NCI-H1092 treated with DMSO at 0.1 percent for 48 hours (cell line): ENCODE data around the gene LARP4B.
"Not testable (repeated sequence)": the region's sequence is repeated elsewhere in the genome, so short reads cannot be mapped to it uniquely, and the experiment has no call there.

ENCODE experiments used
- DNase-seq: peaks from one replicate; lab custom pipeline; 2025; lab: John Stamatoyannopoulos, UW

Gene LARP4B

DNA sequence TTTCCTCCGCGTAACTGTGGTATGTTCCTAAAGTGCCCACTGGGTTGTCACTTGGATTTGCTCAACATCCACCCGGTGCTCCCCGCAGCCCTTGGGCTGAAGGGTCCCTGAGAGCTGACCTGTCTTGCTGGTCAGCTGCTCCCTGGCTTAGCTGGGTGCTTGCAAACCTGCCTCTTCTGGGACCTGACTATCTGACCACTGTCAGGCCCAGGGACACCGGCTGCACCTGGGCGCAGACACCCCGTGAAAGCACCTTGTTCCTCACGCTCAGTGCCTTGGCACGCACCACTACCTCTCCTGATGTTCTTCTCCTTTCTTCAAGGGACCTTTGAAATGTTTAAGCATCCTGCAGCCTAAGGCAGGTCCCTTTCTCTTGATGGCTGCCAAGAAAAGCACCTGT is 26.6 kb upstream of the LARP4B start:
- DNase-seq = no peak

DNA sequence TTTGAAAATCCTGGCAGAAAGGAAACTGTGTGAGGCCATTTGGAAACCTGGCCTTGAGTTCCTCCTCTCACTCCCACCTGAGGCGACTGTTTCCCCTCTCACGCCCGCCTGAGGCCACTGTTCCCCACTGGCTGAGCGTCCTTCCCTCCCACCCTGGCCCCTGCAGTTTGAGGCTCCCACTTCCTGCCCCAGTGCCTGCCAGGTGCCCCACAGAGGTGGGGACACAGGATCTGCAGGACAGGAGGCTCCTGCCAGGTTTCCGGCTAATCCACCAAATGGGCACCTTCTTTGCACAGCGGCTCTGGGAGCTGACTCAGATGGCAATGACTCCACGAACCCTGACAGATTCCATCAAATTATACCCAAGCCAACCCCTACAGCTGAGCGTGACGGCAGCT is 24.3 kb upstream of the LARP4B start:
- no peak for DNase-seq

DNA sequence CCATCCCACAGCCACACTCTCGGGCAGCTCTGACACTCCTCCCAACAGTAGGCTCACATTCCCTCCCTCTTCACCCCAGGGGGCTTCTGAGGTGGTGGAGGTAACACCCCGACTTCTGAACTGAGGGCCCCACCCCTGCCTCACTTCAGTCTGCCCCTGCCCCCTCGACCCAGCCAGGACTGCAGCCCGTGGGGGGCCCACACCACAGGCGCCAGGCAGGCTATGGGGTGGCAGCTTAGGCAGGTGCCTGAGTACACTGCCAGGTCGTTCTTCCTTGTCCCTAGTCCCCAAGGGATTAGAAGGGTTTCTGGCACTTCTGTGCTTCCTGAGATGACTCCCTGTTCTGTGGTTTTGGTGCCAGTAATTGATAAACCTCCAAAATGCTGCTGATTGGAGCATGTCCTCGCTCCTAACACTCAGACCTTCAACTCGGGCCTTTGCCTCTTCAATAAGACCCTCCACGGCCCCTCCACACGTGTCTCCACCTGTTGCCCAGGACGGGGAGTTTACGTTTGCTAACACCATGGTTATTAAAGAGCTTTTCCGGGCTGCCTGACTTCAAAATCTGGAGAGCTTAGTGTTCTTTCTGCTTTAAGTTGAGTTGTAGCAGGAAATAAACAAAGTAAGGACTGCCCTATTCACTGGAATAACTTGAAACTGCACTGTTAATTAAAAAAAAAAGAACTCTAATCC is 23.8 kb upstream of the LARP4B start:
- no peak for DNase-seq

DNA sequence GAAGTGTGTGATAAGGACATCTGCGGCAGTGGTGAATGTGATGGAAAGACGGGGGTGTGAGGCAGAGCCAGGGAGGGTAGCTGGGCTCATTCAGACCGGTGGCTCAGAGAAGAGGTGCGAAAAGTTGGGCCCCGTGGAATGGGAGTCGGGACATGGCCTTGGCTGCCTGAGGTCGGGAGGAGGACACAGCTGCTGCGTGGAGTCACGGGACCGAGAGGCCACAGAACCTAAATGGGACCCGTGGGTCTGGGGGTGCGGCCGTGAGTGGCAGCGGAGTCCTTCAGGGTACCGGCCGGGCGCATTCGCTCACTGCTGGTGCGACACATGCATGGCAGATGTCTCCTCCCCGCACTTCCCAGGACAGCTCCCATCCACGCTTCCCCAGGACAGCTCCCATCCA is 22.9 kb upstream of the LARP4B start:
- no peak for DNase-seq

DNA sequence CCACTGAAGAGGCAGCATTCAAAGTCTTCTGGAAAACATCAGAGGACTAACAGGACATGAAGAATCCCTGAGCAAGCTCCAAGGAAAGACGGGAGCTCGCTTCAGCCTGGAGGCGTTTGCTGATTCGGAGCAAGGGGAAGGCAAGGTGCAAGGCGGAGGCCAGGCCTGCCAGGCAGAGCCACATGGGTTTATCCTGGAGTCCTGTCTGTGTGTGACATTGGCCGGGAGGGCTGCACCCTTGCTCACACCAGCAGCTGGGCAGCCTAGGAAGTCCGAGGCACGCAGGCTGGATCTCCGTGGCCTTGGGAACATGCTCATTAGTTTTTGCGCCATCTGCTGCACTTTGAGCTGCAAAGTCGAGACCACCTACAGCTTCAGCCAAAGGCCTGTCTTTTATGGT is 22.3 kb upstream of the LARP4B start:
- no peak for DNase-seq

DNA sequence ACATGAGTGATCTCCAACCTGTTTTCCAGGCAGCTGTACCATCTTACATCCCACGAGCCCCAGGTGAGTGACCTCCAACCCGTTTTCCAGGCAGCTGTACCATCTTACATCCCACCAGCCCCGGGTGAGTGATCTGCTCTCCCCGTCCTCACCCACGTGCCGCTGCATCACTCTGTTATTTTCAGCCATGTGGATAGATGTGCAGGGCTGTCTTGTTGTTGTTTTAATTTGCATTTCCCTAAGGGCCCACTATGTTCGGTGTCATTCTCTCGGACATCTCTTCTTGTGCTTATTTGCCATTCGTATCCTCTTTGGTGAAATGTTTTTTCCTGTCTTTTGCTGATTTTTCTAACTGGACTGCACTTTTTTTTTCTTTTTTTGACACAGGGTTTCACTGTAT is 17.9 kb upstream of the LARP4B start:
- DNase-seq = no peak

DNA sequence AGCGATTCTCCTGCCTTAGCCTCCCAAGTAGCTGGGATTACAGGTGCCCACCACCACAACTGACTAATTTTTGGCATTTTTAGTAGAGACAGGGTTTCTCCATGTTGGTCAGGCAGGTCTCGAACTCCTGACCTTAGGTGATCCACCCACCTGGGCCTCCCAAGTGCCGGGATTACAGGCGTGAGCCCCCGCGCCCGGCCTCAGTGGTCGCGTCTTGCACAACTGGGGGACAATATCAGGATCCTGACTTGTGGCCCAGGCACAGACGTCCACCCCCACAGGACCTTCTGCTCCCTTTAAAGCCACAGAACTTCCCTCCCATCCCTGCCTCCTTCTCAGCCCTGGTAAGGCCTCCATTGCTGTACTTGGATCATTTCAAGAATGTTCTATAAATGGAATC is 16.8 kb upstream of the LARP4B start:
- no peak for DNase-seq

DNA sequence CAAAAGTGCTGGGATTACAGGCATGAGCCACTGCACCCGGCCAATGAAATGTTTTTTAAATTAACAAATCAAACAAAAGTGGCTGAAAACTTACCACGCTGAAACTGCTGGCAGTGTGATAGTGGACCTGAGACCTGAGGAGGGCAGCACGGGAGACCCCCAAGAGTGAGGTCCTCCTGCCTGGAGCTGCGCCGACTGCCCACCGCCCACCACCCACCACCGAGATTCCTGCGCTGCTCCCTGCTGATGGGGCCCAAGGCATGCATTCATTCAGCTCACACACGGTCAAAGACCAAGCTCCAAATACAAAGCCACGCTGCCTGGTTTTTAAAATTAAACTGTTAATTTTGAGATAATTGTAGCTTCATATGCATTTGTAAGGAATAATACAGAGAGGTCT is 16.4 kb upstream of the LARP4B start:
- DNase-seq = no peak

DNA sequence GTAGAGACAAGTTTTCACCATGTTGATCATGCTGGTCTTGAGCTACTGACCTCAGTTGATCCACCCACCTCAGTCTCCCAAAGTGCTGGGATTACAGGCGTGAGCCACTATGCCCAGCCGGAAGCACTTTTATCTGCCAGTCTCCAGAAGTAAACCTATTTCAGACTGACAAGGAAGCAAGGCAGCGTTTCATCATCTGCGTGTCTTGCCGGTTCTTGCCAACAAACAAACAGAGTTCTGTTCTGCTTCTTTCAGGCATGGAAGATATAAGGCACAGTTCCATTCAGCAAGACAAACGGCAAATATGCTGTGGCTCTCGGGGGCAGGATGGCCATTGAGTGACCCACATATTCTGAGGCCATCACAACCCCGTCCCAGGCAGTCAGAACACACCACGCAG is 15.5 kb upstream of the LARP4B start:
- DNase-seq = no peak

DNA sequence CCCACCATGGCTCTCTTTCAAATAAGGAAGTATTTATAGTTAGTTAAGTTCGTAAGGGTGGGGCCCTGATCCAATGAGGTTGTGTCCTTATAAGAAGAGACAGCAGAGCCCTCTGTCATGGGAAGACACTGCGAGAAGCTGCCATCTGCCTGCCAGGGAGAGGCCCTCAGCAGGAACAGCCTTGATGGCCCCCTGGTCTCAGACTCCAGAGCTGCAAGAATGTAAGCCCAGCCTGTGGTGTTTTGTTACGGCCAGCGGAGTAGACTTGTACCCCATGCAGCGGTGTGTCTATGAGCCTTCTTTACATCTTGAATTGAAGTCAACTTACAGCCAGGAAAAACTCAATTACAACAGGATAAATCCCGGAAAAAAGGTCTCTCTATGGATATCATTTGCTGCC is 14.3 kb upstream of the LARP4B start:
- no peak for DNase-seq

DNA sequence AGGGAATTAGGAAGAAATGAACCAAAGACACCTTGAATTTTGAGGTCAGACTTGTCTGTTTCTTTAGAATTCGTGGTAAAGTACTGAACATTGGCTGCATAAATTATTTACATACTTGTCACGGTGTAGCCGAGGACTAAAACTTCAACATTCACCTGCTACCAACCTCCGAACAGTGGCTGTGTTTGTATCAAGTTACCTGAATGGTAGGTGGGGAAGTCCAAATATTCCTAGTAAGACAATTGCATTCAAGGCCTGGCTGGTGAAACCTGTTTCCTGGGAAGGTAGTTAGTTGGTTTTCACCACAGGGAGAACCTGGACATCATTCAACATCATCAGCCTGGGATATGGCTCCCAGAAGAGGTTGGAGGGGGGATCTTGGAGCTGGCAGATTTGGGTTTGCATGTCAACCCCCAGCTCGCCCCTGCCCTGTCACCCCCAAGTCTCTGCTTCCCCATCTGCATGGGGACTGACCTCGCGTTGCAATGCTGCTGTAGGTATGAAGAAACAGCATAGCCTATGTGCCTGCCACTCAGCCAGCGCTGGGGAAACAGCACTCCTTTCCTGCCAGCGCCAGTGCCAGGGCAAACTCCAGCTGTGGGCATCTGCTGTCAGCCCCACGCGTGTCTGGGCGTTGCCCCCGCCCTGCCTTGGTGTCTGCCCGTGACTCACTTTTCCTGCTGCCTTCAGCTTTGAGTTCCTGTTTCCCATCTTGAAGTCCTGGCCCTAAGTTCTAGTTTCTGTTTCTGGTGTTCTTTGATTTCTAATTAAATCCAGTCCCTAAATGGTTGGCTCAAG is 12.7 kb upstream of the LARP4B start:
- DNase-seq = no peak

DNA sequence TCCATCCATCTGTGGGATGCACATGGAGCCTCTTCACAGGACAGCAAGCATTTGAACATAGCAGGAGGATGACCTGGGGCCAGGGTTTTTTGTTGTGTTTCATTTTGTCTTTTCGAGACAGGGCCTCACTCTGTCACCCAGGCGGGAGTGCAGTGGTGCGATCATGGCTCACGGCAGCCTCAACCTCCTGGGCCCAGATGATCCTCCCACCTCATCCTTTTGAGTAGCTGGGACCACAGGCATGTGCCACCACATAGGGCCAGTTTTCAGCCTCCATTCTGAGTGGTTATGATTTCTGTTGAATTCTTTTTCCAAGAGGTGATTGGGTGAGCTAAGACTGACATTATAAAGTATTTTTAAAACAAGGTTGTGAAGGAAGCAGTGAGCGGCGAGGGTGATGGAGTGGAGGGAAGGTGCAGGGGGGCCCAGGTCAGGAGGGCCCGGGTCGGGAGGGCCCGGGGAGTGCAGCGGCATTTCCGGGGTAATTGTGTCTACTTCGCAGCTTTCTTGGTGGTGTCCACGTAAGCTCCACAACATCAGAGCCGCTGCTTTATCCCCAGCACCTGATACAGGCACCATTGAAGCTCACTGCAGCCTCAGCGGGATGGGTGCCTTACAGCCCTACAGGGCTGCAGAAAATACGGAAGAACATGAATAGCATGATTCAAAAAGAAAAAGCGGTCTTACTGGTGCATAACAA is 12.0 kb upstream of the LARP4B start:
- no peak for DNase-seq

DNA sequence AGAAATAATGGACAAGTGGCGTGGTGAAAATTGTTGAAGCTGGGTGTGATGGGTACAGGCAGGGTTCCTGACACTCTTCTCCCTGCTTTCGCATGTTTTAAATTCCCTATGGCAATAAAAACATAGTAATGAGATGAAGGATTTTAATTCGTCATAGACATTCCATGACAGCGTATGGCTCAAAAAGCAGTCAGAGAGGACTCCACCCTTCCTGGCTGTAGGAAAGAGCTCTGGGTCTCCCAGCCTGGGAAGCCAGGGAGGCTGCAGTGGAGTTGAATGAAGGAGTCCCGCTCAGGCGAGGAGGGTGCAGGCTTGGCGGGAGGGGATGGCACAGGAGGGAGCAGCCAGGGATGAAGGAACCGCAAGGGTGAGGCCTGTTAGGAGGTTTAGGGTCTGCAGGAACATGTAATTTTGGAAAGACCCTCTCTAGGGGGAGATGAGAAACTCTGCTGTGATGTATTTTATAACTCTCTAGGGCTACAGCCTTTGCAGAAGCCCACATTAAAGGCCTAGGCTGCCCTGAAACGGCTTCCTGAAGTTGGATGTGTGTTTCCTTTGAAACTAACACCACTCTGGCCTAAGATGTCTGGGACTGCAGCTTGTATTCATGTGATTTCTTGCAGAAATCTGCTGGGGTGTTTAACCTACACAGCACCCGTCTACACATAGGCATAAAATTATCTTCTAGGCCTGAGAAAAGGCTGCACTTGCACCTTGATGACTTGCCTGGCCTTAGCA is 7.6 kb upstream of the LARP4B start:
- no peak for DNase-seq

DNA sequence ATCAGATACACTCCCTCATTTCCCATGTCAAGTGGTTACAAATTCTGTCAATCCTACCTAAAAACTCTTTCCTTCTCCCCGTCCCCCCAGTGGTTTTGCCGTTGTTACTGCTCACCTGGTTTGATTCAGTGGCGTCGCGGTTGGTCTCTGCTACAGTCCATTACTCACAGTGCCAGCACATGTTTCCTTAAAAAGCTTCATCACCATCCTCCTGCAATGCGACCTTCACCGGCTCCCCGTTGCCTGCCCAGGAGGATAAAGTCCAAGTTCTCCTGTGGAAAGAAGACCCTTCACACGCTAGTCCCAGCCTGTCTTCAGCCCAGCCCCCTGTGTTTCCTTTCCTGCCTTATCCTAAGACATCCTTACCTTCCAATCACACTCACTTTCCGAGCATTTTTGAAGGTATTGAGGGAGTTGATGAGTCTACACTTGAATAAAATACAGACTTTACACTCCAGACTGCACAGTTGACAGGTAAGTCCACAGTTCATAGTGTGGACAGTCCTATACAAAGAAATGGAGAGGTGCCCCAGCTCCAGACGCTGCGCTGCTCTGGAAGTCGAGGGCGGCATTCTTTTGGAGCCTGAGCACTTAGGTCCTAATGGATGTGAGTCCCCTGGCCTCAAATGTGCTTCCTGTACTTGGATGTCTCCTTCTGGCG is 3.4 kb upstream of the LARP4B start:
- DNase-seq = no peak

DNA sequence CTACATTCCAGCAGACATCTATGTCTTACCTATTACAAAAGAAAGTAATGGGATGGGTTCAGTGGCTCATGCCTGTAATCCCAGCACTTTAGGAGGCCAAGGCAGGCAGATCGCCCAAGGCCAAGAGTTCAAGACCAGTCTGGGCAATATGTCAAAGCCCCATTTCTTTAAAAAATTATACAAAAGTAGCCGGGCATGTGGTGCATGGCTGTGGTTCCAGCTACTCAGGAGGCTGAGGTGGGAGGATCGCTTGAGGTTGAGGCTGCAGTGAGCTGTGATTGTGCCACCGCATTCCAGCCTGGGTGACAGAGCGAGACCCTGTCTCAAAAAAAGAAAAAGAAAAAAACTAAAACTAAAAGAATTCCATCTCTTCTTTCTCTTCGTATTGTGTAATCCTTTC is 2.7 kb upstream of the LARP4B start:
- DNase-seq = not testable (repeated sequence)

DNA sequence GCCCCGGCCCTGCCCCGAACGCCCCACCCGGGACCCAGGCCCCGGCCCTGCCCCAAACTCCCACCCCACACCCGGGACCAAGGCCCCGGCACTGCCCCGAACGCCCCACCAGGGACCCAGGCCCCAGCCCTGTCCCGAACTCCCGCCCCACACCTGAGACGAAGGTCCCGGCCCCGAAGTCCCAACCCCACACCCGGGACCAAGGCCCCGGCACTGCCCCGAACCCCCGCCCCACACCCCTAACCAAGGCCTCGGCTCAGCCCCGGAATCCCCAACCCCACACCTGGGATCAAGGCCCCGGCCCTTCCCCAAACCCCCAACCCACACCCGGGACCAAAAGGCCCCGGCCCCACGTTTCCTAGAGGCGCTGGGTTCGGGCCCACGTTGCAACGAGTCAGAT is 1.1 kb upstream of the LARP4B start:
- DNase-seq = no peak

DNA sequence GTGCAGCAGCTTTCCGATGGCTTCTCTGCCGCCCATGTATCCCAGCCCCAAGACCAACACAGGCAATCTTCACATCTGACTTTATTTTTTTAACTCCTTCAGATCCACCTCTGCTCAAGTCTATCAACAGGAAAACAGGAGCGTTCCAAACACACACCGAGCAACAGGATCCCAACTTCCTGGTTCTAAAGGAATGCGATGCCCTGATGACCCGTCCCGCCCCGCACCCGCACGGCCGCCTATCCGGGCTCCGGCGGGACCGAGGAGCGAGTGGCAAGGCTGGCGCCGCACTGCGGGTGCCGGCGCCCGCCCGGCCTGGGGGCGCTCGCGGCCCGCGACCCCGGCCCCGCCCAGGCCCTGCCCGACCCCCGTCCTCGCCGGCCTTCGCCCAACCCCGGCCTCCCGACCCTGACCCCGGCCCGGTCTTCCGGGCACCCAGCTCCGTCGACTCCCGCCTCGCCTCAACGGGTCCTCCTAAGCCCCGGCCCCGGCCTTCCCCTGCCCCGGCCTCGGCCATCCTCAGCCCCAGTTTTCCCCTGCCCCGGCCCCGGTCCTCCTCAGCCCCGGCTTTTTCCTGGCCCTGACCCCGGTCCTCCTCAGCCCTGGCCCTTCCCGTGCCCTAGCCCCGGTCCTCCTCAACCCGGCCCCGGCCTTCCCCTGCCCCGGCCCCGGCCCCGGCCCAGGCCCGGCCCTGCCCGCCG is 730 bp downstream of the LARP4B start:
- DNase-seq = no peak

DNA sequence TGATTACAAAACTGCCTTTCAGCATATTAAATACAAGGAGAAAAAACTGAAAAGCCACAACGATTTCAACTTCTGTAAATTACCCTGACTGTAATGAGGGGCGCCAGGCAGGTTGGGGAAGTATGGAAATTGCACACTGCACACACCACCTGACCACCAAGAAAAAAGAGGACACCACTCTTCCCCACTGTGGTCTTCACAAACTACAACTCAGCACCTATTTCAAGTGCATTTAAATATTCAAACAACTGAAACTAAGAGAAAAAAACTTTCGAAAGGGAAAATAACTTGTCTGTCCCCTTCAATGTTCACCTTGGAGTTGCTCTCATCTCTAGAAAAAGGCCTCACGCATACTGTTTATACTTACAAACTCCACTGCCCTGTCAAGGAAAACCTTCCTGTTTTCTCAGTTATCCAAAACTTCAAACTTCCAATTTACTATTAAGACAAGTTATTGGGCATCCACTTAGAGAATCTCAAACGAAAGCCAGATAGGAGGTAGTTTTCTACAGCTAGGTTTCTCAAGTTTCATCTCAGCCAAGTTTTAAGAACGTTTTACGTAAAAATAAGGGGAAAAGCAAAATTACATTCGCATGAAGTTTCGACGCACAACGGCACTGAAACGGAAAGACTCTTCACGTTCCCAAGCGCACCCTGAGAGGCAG is 1.4 kb downstream of the LARP4B start:
- DNase-seq = no peak

DNA sequence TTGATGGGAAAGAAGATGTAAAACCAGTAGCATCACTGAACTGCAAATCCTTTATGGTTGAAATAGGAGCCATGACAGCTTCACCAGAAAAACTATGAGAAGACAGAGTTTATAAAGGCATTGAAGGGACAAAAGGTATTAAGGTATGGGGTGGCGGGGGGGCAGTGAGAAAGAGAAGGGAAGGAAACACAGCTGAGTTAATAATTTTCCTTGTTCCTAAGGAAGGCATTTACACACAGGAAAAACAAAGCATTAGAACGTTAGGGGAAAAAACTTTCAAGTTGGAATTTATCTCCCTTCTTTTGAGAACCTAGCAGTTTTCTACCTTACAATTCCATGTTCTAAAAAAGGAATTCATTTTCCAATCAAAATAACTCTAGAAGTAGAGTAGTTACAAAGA is 4.4 kb downstream of the LARP4B start:
- no peak for DNase-seq

DNA sequence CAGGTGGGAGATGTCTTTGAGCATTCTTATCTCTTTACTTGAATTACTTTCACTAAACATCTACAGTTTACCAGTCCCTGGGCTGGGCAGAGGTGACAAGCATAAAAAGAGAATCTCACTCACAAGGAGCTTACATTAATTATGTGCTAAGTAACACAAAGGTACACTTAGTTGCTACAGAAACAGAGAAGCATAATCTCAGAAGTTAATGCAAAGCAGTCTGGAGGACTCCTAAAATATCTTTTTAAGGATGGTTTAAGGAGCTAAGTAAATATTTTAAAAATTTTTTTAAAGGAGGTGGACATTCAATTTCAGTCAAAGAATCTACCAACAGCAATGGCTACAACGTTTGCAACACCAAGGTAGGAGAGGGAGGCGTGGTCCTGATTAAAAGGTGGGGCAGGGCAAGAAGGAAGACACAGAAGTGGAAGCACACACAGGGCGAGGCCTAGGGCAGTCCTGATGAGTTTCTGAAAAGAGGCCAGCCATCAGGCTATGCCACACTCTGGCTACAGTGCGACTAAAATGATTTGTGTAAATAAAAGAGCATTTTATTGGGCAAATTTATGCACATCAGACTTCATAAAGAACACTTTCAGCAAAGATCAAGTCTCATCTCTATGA is 5.3 kb downstream of the LARP4B start:
- DNase-seq = no peak

DNA sequence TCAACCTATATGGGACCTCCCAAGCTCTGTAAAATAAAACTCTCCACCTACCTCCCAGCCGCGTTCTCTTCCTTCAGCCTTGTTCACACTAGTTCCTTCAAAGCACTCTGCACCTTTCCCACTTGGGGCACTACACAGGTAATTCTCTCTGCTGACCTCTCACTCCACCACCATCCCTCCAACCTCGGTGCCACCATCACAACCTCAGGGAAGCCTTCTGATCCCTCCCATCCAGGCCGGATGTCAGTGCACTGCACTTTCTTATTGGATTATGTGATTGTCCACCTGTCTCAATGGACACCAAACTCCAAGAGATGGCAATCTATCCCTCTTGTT is 7.0 kb downstream of the LARP4B start:
- DNase-seq = no peak
